MCF 10A (cell line): ENCODE data around the gene MYO10. TPM values are rescaled to one million over a fixed set of nuclear protein-coding genes. Genes with fewer than 3 reads are reported as not detected.
A peak's percentile ranks its signal among the peaks of the same experiment; 100 is the strongest.

Experiments used
- BruUV-seq: library from RNA; stranded (reverse); fragments of 400-500 nt; replicated peaks from 2 replicates; lab custom pipeline; 2021; lab: Mats Ljungman, UMichigan
- CTCF ChIA-PET: fragments of 300-600 bp; sonication (Branson Sonifier 250); formaldehyde crosslinking; extraction: SDS; loops from one replicate; lab custom pipeline; 2021; ENCODE audit warnings: antibody characterized with exemption, inconsistent platforms; lab: Yijun Ruan, JAX
- POLR2A ChIA-PET: fragments of 300-600, 350-650 bp; sonication (Branson Sonifier 250); formaldehyde crosslinking; extraction: SDS; loops from one replicate; lab custom pipeline; 2020; ENCODE audit warnings: antibody characterized with exemption, inconsistent platforms; lab: Yijun Ruan, JAX
- DNase-seq: peaks from one replicate; pipeline ENCODE4 v3.0.0-alpha.2; 2018; ENCODE audit not compliant: unreplicated experiment
- H3K27ac Mint-ChIP-seq: one replicate; pipeline ENCODE4 v1.8.0; 2022; ENCODE audit warnings: mild to moderate bottlenecking, low read depth, mixed read lengths; ENCODE audit not compliant: unreplicated experiment
- H3K27me3 Mint-ChIP-seq: one replicate; pipeline ENCODE4 v1.8.0; 2022; ENCODE audit warnings: mixed read lengths; ENCODE audit not compliant: insufficient read depth, unreplicated experiment
- H3K36me3 Mint-ChIP-seq: one replicate; pipeline ENCODE4 v1.8.0; 2022; ENCODE audit warnings: mild to moderate bottlenecking, moderate library complexity, mixed read lengths; ENCODE audit not compliant: insufficient read depth, unreplicated experiment
- H3K4me1 Mint-ChIP-seq: one replicate; pipeline ENCODE4 v1.8.0; 2022; ENCODE audit warnings: mixed read lengths; ENCODE audit not compliant: insufficient read depth, unreplicated experiment
- H3K4me3 Mint-ChIP-seq: one replicate; pipeline ENCODE4 v1.8.0; 2022; ENCODE audit warnings: mild to moderate bottlenecking, moderate library complexity, mixed read lengths; ENCODE audit not compliant: unreplicated experiment
- H3K9me3 Mint-ChIP-seq: one replicate; pipeline ENCODE4 v1.8.0; 2022; ENCODE audit warnings: mixed read lengths; ENCODE audit not compliant: unreplicated experiment
- intact Hi-C: fragments of 100-400 bp; cut with micrococcal nuclease; formaldehyde crosslinking; loops from 2 replicates; pipeline ENCODE4 v1.14.1; 2022
- total RNA-seq: library from RNA; stranded (reverse); gene quantifications from 2 replicates; pipeline ENCODE4 v1.2.3, GENCODE V29; 2022
- TF ChIP-seq, protein P1 (sequence below): fragments of 200-600 bp; IDR thresholded peaks from one replicate; pipeline ENCODE4 v1.8.0; 2022; ENCODE audit warnings: antibody characterized with exemption, mild to moderate bottlenecking; ENCODE audit not compliant: unreplicated experiment

The MYO10 gene
- total RNA-seq, 1 experiment from 2014 or later: 35.7 TPM

DNA sequence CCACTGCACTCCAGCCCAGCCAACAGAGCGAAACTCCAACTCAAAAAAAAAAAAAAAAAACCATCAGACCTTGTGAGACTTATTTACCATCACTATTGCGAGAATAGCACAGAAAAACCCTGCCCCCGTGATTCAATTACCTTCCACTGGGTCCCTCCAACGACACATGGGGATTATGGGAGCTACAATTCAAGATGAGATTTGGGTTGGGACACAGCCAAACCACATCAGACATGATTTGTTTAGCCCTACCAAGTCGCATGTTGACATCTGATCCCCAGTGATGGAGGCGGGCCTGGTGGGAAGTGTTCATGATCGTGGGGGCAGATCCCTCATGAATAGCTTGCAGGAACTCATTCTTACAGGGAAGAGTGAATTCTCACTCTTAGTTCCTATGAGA, 26.6 kb downstream of the MYO10 start:
- no peaks in the 10 kb centered on the region for H3K27me3 Mint-ChIP-seq
- no peak for DNase-seq
- peaks cover 4% of the 10 kb centered on the region for H3K36me3 Mint-ChIP-seq
- TF ChIP-seq, protein P1, sequence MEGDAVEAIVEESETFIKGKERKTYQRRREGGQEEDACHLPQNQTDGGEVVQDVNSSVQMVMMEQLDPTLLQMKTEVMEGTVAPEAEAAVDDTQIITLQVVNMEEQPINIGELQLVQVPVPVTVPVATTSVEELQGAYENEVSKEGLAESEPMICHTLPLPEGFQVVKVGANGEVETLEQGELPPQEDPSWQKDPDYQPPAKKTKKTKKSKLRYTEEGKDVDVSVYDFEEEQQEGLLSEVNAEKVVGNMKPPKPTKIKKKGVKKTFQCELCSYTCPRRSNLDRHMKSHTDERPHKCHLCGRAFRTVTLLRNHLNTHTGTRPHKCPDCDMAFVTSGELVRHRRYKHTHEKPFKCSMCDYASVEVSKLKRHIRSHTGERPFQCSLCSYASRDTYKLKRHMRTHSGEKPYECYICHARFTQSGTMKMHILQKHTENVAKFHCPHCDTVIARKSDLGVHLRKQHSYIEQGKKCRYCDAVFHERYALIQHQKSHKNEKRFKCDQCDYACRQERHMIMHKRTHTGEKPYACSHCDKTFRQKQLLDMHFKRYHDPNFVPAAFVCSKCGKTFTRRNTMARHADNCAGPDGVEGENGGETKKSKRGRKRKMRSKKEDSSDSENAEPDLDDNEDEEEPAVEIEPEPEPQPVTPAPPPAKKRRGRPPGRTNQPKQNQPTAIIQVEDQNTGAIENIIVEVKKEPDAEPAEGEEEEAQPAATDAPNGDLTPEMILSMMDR: no peak
- no peak overlapping the region for H3K4me3 Mint-ChIP-seq
- POLR2A ChIA-PET: interaction anchor here (1.9 kb wide), 1 partner anchor 27 kb away, joined by 5 read pairs; the partner anchor contains the start of gene MYO10
- no TSS peak for BruUV-seq
- CTCF ChIA-PET: interaction anchor here (0.6 kb wide), 1 partner anchor 280 kb away, joined by 3 read pairs; no protein-coding TSS in a partner anchor
- intact Hi-C loops: no loop called here
- H3K4me1 Mint-ChIP-seq: peaks cover 32% of the 10 kb centered on the region
- H3K9me3 Mint-ChIP-seq: no peaks in the 10 kb centered on the region
- H3K27ac Mint-ChIP-seq: no peak overlapping the region

DNA sequence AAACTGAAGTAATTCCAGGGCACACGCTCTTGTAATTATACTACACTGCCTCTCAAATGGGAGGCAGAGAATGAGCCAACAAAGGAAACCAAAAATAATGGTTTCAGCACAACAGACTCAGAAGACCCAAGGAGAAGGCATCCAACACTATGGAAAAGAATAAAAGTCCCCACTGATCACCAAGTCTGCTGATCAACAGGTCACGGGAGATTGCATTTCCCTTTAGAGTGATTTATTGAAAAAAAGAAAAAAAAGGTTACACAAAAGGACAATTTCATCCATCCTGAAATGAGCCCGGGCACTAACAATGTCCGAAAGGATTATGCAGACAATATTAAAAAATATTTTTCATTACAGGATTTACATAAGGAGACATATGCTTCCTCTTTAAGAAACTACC, 28.8 kb downstream of the MYO10 start:
- no TSS peak for BruUV-seq
- Mint-ChIP-seq H3K27me3 (no peaks in the 10 kb centered on the region), H3K27ac (no peak overlapping the region), H3K4me3 (no peak overlapping the region), H3K4me1 (peaks cover 23% of the 10 kb centered on the region), H3K9me3 (no peaks in the 10 kb centered on the region), H3K36me3 (peaks cover 4% of the 10 kb centered on the region)
- POLR2A ChIA-PET: interaction anchor here (1.3 kb wide), 1 partner anchor 21 kb away, joined by 3 read pairs; no protein-coding TSS in a partner anchor
- CTCF ChIA-PET: interaction anchor here (0.6 to 0.9 kb wide), 4 partner anchors 13 to 283 kb away, joined by 3 read pairs; no protein-coding TSS in a partner anchor
- DNase-seq: no peak
- TF ChIP-seq, protein P1: no peak
- intact Hi-C loops: no loop called here

DNA sequence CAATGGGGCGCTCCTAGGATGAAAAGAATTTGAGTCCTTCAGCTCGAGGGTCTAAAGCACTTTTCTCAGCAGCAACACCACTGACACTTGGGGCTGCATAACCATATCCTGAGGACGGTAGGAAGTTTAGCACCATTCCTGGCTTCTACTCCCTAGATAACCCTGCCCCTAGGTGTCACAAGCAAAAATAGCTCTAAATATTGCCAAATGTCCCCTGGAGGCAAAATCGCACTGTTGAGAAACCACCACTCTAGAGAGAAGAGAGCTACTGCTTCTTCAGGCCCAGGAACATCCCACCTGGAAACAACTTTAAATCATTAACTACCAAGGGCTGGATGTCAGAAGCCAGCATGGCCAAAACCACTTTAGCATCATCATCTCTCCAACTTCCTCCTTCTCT, 29.8 kb downstream of the MYO10 start:
- ChIA-PET CTCF (interaction anchor here (0.5 to 0.7 kb wide), 2 partner anchors 227 to 284 kb away, joined by 3 to 4 read pairs; no protein-coding TSS in a partner anchor), POLR2A (interaction anchor here (1.0 to 1.3 kb wide), 2 partner anchors 20 to 30 kb away, joined by 3 to 4 read pairs; partner anchors contain the start of gene MYO10)
- intact Hi-C loops: no loop called here
- H3K27ac Mint-ChIP-seq: no peak overlapping the region
- no peaks in the 10 kb centered on the region for H3K27me3 Mint-ChIP-seq
- H3K4me1 Mint-ChIP-seq: peaks cover 25% of the 10 kb centered on the region
- no peaks in the 10 kb centered on the region for H3K9me3 Mint-ChIP-seq
- H3K4me3 Mint-ChIP-seq: no peak overlapping the region
- peaks cover 4% of the 10 kb centered on the region for H3K36me3 Mint-ChIP-seq
- no TSS peak for BruUV-seq
- TF ChIP-seq, protein P1: no peak
- DNase-seq: peak; percentile 72

DNA sequence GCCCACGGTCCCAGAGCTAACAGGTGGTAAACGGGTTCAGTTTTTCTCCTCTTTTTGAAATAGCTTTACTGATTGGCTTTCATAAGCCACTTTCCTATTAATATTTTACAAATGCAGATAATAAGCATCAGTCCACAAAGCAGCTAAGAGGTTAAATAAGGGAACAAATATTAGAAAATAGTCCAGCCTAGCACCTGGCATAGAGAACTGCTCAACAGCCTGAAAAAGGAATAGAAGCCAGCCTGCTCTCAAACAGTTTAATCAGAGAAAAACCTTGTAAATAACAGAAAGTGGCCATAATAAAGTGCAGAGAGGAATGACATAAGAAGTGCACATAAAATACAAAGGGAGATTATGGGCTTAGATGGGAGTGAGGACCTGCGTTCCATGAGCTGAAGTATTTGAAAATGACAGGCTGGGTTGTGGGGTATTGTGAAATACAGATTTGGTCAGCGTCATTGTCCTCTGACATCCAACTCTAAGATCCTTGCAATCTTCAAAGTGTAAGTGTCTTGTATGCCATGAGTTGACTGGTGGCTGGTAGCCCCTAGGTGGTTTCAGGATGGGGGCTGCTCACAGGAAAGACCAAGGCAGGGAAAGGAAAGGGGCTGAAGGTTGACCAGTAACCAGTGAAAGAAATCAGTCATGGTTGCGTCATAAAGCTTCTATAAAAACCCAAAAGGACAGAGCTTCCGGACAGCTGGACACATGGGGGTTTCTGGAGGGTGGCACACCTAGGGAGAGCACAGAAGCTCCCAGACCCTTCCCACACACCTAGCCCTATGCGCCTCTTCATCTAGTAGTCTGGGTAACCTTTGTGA, 32.4 kb downstream of the MYO10 start:
- POLR2A ChIA-PET: interaction anchor here (1.0 to 4.6 kb wide), 4 partner anchors 10 to 17 kb away, joined by 3 to 32 read pairs (median 3); no protein-coding TSS in a partner anchor
- H3K4me1 Mint-ChIP-seq: peaks cover 29% of the 10 kb centered on the region
- peak overlapping the region; percentile 70 for H3K27ac Mint-ChIP-seq

More for the DNA sequence above, 32.4 kb downstream of the MYO10 start:
- no peaks in the 10 kb centered on the region for H3K27me3 Mint-ChIP-seq
- H3K9me3 Mint-ChIP-seq: no peaks in the 10 kb centered on the region
- CTCF ChIA-PET: interaction anchor here (0.6 to 2.1 kb wide), 4 partner anchors 58 to 287 kb away, joined by 3 to 9 read pairs (median 5); no protein-coding TSS in a partner anchor
- no peak overlapping the region for H3K4me3 Mint-ChIP-seq
- TF ChIP-seq, protein P1: no peak
- H3K36me3 Mint-ChIP-seq: peaks cover 6% of the 10 kb centered on the region
- BruUV-seq: no TSS peak
- intact Hi-C loops: no loop called here
- DNase-seq: no peak
